Brain microvascular endothelial cell (primary cell): ENCODE results near the gene PDPN.
A peak's percentile ranks its signal among the peaks of the same experiment; 100 is the strongest.

Experiments used
- DNase-seq: peaks from one replicate; pipeline ENCODE4 v3.0.0-alpha.2; 2020
- H3K27ac ChIP-seq: fragments of 250-450 bp; sonication (Bioruptor Pico); 2 replicates; pipeline ENCODE4 v1.5.1; 2020; ENCODE audit warnings: mild to moderate bottlenecking, moderate library complexity
- H3K27me3 ChIP-seq: fragments of 250-450 bp; sonication (Bioruptor Pico); replicated peaks from 2 replicates; pipeline ENCODE4 v1.5.1; 2020; ENCODE audit warnings: mild to moderate bottlenecking
- H3K36me3 ChIP-seq: fragments of 250-450 bp; sonication (Bioruptor Pico); replicated peaks from 2 replicates; pipeline ENCODE4 v1.5.1; 2020; ENCODE audit warnings: mild to moderate bottlenecking
- H3K4me3 ChIP-seq: 2 replicates; pipeline ENCODE4 v1.5.1; 2011; ENCODE audit warnings: low read depth, mild to moderate bottlenecking, control low read depth, low read length, moderate library complexity
- CTCF ChIP-seq: IDR thresholded peaks from 2 replicates; pipeline ENCODE4 v1.5.1; 2011; ENCODE audit warnings: low read depth, mild to moderate bottlenecking, moderate library complexity, low read length, control low read depth, inconsistent platforms; ENCODE audit errors: missing control alignments
- in situ Hi-C: cut with HindIII; loops from 2 replicates; pipeline ENCODE4 v1.10.0; 2017; ENCODE audit warnings: low sequenced_read_pairs, low pct_ligation_motif_present

The PDPN gene

GRCh38 chr1:13541435-13542215, 42.0 kb upstream of the PDPN start:
- Histone ChIP-seq H3K27me3 (no peaks in the 10 kb centered on the region), H3K27ac (no peak overlapping the region), H3K36me3 (no peaks in the 10 kb centered on the region), H3K4me3 (no peak overlapping the region)
- in situ Hi-C loops: no loop called here
- DNase-seq: no peak
- TF ChIP-seq CTCF: no peak

- Histone ChIP-seq H3K36me3 (no peaks in the 10 kb centered on the region), H3K27ac (no peak overlapping the region), H3K27me3 (no peaks in the 10 kb centered on the region), H3K4me3 (no peak overlapping the region)
- in situ Hi-C loops: no loop called here
- DNase-seq: no peak
- peak; percentile 18 for TF ChIP-seq CTCF
These were observed 40.0 kb upstream of the PDPN start for GRCh38 chr1:13543451-13544220.

GRCh38 chr1:13544221-13544556, 39.4 kb upstream of the PDPN start:
- TF ChIP-seq CTCF: no peak
- in situ Hi-C loops: no loop called here
- Histone ChIP-seq H3K27me3 (no peaks in the 10 kb centered on the region), H3K4me3 (no peak overlapping the region), H3K27ac (no peak overlapping the region), H3K36me3 (no peaks in the 10 kb centered on the region)
- no peak for DNase-seq

- in situ Hi-C loops: no loop called here
- Histone ChIP-seq H3K4me3 (no peak overlapping the region), H3K27ac (no peak overlapping the region), H3K27me3 (no peaks in the 10 kb centered on the region), H3K36me3 (no peaks in the 10 kb centered on the region)
- no peak for DNase-seq
- no peak for TF ChIP-seq CTCF
These were observed 36.8 kb upstream of the PDPN start for GRCh38 chr1:13546791-13547190.

- in situ Hi-C loops: no loop called here
- no peak for DNase-seq
- H3K27me3 ChIP-seq: no peaks in the 10 kb centered on the region
- no peaks in the 10 kb centered on the region for H3K36me3 ChIP-seq
- no peak for TF ChIP-seq CTCF
- H3K27ac ChIP-seq: no peak overlapping the region
- H3K4me3 ChIP-seq: no peak overlapping the region
These were observed 35.4 kb upstream of the PDPN start for GRCh38 chr1:13548281-13548680.

- Histone ChIP-seq H3K27ac (no peak overlapping the region), H3K4me3 (no peak overlapping the region), H3K27me3 (no peaks in the 10 kb centered on the region), H3K36me3 (no peaks in the 10 kb centered on the region)
- no peak for DNase-seq
- TF ChIP-seq CTCF: no peak
- in situ Hi-C loops: no loop called here
These were observed 34.6 kb upstream of the PDPN start for GRCh38 chr1:13549021-13549420.
